ENCODE data around the gene AGFG2.

GRCh38 chr7:100572949-100573675, 34.1 kb downstream of the AGFG2 start:
- TF ChIP-seq CTCF (IDR thresholded peaks at IDR 0.05) = no peak
- TF ChIP-seq POLR2A (IDR thresholded peaks at IDR 0.05) = no peak
